HG02763 (cell line): Measurements from ENCODE around the gene SRGAP3.

Experiments
- ATAC-seq: cut with Tn5 transposase; IDR thresholded peaks from one replicate; pipeline ENCODE4 v1.9.1; 2021; ENCODE audit warnings: mild to moderate bottlenecking, moderate library complexity; ENCODE audit not compliant: unreplicated experiment

The SRGAP3 gene

DNA sequence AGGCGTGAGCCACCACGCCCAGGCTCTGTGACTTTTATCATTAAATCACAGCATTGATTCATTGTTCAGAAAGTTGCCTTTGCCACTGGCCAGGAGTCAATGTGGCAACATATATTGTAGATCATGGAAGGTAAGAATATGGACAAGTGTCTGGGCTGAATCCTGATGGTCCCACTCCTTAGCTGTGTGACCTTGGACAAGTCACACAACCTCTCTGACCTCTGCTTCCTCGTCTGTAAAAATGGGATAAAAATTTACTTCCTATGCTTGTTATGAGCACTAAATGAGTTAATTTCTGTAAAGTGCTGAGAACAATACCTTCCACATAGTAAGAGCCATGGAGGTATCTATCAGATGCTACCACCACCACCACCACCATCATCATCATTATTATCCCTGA is 182.7 kb downstream of the SRGAP3 start:
- ATAC-seq: no peak

DNA sequence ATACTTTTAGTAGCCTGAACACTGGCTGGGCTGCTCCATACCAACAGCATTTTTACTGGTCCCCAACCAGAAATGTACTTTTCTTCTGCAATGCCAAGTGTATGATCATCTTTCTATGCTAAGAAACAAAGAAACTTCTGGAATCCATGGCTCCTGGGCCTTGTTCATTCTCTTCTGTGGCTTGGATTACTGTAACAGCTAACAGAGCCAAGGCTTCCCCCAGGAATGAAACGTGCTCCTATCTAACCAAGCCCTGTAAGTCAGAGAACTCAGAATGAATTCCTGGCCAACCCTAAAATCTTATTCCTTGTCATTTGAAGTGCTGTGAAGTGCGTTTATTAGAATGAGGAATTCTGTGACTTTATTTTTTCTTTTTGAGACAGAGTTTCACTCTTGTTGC is 183.3 kb downstream of the SRGAP3 start:
- ATAC-seq: no peak

- ATAC-seq: no peak
Observed at GRCh38 chr3:9064850-9065249, 184.6 kb downstream of the SRGAP3 start.

- no peak for ATAC-seq
Observed at GRCh38 chr3:9064251-9064650, 185.2 kb downstream of the SRGAP3 start.

GRCh38 chr3:9062570-9062969 is 186.9 kb downstream of the SRGAP3 start:
- no peak for ATAC-seq

DNA sequence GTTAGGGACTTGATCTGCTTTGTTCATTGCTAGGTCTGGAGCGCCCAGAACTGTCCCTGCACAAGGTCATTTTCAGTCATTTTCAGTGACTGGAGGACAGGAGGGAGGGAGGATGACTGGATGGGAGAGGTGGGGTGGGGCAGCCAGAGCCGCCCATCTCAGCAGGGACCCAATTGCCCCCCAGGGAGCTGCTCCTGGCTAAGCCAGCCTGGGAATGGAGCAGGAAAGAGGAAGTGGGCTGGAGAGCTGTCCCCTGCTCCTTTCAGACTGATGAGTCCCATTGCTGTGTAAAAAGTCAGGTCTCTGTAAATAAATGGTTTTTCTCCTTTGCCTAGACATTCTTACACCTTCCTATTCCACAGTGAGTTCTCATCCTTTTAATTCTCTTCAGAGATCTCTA is 187.8 kb downstream of the SRGAP3 start:
- ATAC-seq: no peak

DNA sequence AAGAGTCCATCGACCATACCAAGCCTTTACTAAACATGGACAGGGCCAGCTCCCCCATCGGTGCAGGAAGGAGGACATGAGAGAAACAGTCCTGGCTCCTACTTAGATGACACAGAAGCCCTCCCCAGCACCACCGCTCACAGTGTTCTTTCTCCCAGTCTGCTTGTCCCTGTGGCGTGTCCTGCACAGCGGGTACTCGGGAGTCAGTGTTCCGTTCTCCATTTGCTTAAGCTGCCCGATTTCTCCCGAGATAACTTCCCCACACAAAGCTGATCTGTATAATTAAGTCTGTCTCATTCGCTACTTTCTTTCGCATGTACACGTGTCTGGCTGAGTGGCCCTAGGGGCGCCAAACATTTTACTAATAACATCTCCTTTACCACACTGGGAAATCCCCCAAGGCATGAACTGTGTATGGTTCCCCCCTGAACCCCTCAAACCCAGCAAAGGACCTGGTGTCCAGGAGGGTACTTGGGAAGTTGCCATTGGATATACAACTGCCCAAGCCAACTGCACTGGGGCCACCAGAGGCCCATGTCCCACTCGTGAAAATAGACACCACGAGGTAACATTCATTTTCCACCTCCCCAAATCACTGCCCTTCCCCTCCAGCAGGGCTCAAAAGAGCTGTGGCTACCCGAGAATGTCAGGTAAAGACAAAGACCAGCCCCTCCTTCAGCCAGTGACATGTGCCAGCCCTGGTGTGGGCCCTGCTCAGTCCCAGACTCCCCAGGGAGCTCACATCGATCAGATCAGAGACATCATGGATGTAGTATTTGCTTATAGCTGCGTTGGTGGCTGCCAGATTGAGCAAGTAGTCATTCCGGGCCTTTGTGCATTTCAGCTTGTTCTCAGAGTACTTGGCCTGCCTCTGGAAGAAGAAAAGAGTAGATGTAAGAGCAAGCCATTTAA is 189.7 kb downstream of the SRGAP3 start:
- no peak for ATAC-seq

DNA sequence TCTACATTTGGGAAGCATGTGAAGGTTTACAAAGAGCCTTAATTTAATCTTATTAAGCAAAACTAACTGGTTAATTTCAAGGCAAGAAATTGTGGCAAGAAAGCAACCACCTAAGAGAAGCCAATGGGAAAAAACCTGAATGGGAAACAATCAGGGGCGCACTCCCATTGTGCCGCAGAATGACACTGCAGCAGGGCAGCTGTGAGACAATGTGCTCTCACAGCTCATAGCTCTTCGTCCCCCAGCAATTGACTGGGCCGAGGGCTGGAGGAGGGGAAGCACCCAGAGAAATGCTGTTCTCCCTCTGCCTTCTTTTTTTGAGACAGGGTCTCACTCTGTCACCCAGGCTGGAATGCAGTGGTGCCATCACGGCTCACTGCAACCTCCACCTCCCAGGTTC is 192.9 kb downstream of the SRGAP3 start:
- no peak for ATAC-seq

DNA sequence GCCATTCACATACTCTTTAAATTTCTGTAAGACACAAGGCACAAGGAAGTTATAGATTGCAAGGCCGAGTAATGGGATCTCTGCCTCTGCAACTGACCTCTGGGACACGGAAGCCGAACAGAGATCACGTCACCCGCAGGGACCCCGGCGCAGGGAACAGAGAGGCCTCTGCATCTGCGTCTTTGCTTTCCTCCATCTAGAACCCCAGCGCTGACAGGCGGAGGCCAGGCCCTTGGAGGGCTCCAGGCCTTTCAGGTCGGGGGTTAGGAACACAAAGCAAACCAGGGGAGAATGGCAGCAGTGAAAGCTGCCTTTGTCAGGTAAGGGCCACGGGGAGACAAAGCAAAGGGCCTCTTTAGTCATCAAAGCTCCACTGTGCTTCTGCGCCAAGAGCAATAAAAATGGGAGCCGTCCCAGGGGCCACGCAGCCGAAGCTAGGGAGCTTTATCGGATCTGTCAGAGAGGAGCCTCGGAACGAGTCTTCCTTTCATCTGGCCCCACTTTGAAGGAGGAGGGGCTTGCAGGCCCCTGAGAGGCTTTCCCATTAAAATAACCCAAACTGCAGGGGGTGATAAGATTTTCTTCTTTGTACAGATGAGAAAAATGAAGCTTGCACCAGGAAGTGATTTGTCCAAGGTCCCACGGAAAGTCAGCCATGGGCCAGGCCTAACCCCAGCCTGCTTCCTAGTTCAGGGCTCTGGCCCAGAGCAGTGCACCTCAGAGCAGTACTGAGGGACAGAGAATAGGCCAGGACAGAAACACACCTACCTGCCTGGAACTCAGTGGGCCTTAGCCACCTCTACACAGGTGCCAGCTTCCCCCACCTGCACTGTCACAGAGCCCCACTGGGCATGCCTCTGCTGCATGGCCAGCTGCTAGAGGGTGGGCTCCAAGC is 201.7 kb downstream of the SRGAP3 start:
- no peak for ATAC-seq

- no peak for ATAC-seq
Observed at GRCh38 chr3:9045371-9045770, 204.1 kb downstream of the SRGAP3 start.

GRCh38 chr3:9043063-9043462 is 206.4 kb downstream of the SRGAP3 start:
- ATAC-seq: no peak

- no peak for ATAC-seq
Observed at GRCh38 chr3:9041626-9042025, 207.8 kb downstream of the SRGAP3 start.

DNA sequence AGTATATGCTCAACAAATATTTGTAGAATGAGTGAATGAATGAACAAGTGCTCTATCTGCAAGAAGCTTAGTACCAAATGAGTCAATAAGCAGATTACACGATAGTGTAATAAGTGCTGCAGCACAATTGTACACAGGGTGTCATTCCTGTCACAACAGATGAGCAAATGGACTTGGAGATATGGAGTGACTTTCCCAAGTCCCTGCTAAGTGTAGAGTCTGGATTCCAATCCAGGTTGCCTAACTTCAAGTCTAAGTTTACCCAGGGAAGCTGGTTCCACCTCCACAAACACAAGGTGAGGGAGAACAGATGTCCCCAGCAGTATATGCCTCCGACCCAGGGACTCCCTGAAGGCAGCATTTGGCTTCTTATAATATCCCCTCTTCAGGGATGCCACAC is 208.4 kb downstream of the SRGAP3 start:
- ATAC-seq: no peak

- ATAC-seq: no peak
Observed at GRCh38 chr3:9037144-9037711, 212.2 kb downstream of the SRGAP3 start.

GRCh38 chr3:9036404-9037131 is 212.9 kb downstream of the SRGAP3 start:
- ATAC-seq: no peak

GRCh38 chr3:9035961-9036360 is 213.5 kb downstream of the SRGAP3 start:
- no peak for ATAC-seq

DNA sequence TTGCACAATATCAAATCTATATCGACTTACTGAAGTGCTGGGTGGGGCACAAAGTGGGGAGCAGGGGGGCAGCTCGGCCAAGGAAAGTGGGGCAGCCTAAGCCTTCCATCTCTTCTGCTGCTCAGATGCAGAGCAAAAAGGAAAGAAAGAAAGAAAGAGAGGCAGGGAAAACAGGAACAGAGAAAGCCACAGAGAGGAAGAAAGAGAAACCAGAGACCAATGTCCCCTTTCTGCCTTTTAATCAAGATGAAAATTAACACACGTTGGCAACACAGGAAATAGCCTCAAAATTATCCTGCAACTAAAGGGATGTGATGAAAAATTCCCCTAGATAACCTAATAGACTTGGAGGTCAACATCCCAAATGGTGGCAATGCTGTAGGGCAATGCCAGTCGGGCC is 214.0 kb downstream of the SRGAP3 start:
- ATAC-seq: no peak

- no peak for ATAC-seq
Observed at GRCh38 chr3:9033867-9034266, 215.6 kb downstream of the SRGAP3 start.

GRCh38 chr3:9032231-9032777 is 217.1 kb downstream of the SRGAP3 start:
- ATAC-seq: no peak

GRCh38 chr3:9030034-9030433 is 219.4 kb downstream of the SRGAP3 start:
- no peak for ATAC-seq

DNA sequence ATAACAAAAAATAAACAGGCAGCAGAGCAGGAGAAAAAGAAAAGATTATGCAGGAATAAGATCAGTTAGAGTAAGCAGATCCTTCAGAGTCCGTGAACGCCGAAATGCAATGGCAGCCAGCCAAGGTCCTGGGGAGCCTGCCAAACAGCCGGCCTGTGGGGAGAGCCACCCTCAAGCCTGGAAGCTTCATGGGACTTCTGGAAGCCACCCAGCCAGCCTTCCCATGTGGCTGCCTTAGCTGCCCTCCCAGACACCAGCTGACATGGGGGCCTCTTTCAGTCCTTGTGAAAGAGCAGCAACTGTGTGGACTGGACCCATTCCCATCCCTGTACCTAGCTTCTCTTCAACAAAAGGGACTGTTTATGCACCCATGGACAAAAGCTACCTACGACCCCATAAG is 221.3 kb downstream of the SRGAP3 start:
- no peak for ATAC-seq
